ENCODE measurements around the gene MLPH. TPM values are rescaled to one million over a fixed set of nuclear protein-coding genes. Genes with fewer than 3 reads are reported as not detected.

The MLPH gene
- total and polyA plus RNA-seq, 2 of the 13 experiments (the other 11 are each of a cell fraction or from before 2014, with no cell fraction given): 0.12 TPM; not detected in 1

GRCh38 chr2:237572021-237572741 lies 85.1 kb downstream of the MLPH start (continued):
- TF ChIP-seq ZNF281 (CRISPR knock-in tag; IDR thresholded peaks at IDR 0.05; ENCODE audit: borderline replicate concordance) (peak; percentile 59; the same call in 1 of the 2 replicates), PBX3 (CRISPR knock-in tag; IDR thresholded peaks at IDR 0.05; ENCODE audit: borderline replicate concordance) (no peak), THYN1 (CRISPR knock-in tag; IDR thresholded peaks at IDR 0.05; ENCODE audit: borderline replicate concordance, low read depth) (no peak), FOXK2 (IDR thresholded peaks at IDR 0.05) (no peak), SRSF1 (optimal IDR thresholded peaks at IDR 0.05; ENCODE audit: low read depth, low read length) (no peak), ZBTB3 (CRISPR knock-in tag; IDR thresholded peaks at IDR 0.05; ENCODE audit: borderline replicate concordance, low read depth) (no peak), MEIS2 (CRISPR knock-in tag; IDR thresholded peaks at IDR 0.05) (peak; percentile 79; the same call in 1 of the 2 replicates), MXD3 (CRISPR knock-in tag; IDR thresholded peaks at IDR 0.05) (peak; percentile 50; the same call in 1 of the 2 replicates), TFAP4 (IDR thresholded peaks at IDR 0.05; ENCODE audit: borderline replicate concordance, low read depth) (peak; percentile 28; the same call in 1 of the 2 replicates), PAWR (CRISPR knock-in tag; IDR thresholded peaks at IDR 0.05; ENCODE audit: borderline replicate concordance) (no peak), SAP130 (CRISPR knock-in tag; IDR thresholded peaks at IDR 0.05; ENCODE audit: low read depth) (peak; percentile 45), ZSCAN29 (CRISPR knock-in tag; conservative IDR thresholded peaks at IDR 0.05) (peak; percentile 87), HOXA5 (CRISPR knock-in tag; IDR thresholded peaks at IDR 0.05) (peak; percentile 76), GTF3A (CRISPR knock-in tag; conservative IDR thresholded peaks at IDR 0.05) (no peak), RFXAP (CRISPR knock-in tag; IDR thresholded peaks at IDR 0.05; ENCODE audit: borderline replicate concordance) (peak; percentile 69; the same call in 1 of the 2 replicates), CSRNP2 (CRISPR knock-in tag; conservative IDR thresholded peaks at IDR 0.05; ENCODE audit: low read depth) (no peak), SOX6 (IDR thresholded peaks at IDR 0.05) (no peak), SOX6 (CRISPR knock-in tag; IDR thresholded peaks at IDR 0.05) (peak; percentile 29; the same call in 1 of the 2 replicates), NFYB (CRISPR knock-in tag; IDR thresholded peaks at IDR 0.05) (no peak; the same call in 1 of the 2 replicates), FOSL1 (CRISPR knock-in tag; IDR thresholded peaks at IDR 0.05; ENCODE audit: borderline replicate concordance) (no peak), THRA (CRISPR knock-in tag; IDR thresholded peaks at IDR 0.05; ENCODE audit: borderline replicate concordance) (peak; percentile 58; the same call in 1 of the 2 replicates)
